Mesothelial cell of epicardium (in vitro differentiated cells): ENCODE measurements around the gene OR2C1. TPM values are rescaled to one million over a fixed set of nuclear protein-coding genes. Genes with fewer than 3 reads are reported as not detected.

Experiments
- DNase-seq, 2 experiments: peaks; one replicate each; pipeline ENCODE4 v3.0.0; 2021; ENCODE audit warnings: low spot score in 2 of 2; ENCODE audit not compliant: unreplicated experiment in 2 of 2
- H3K27ac Mint-ChIP-seq: 2 replicates; pipeline ENCODE4 v1.8.0; 2021; ENCODE audit warnings: mixed read lengths
- H3K27me3 Mint-ChIP-seq: 2 replicates; pipeline ENCODE4 v1.8.0; 2021; ENCODE audit warnings: low read depth, mixed read lengths
- H3K36me3 Mint-ChIP-seq: 2 replicates; pipeline ENCODE4 v1.8.0; 2021; ENCODE audit warnings: mixed read lengths
- H3K4me1 Mint-ChIP-seq: 2 replicates; pipeline ENCODE4 v1.8.0; 2021; ENCODE audit warnings: mixed read lengths
- H3K4me3 Mint-ChIP-seq: 2 replicates; pipeline ENCODE4 v1.8.0; 2021; ENCODE audit warnings: mild to moderate bottlenecking, moderate library complexity, mixed read lengths
- H3K9me3 Mint-ChIP-seq: 2 replicates; pipeline ENCODE4 v1.8.0; 2021; ENCODE audit warnings: mixed read lengths
- CTCF ChIP-seq: fragments of 200-600 bp; sonication (generic); IDR thresholded peaks from one replicate; pipeline ENCODE4 v1.5.0; 2021; ENCODE audit warnings: antibody characterized with exemption; ENCODE audit not compliant: unreplicated experiment
- total RNA-seq: library from RNA; stranded (reverse); gene quantifications from 3 replicates; pipeline ENCODE4 v1.2.1, GENCODE V29; 2021

Gene OR2C1
- total RNA-seq: 0.35 to 0.63 TPM (median 0.47 TPM) in 3 replicates

- no peaks in the 10 kb centered on the region for H3K4me1 Mint-ChIP-seq
- DNase-seq: no peak
- H3K9me3 Mint-ChIP-seq: peaks cover 45% of the 10 kb centered on the region
- no peak for TF ChIP-seq CTCF
- H3K27ac Mint-ChIP-seq: no peak within 1 kb of the TSS
- H3K4me3 Mint-ChIP-seq: no peak within 1 kb of the TSS
- H3K27me3 Mint-ChIP-seq: no peaks in the 10 kb centered on the region
- peaks cover 2% of the 10 kb centered on the region for H3K36me3 Mint-ChIP-seq
These were observed at the start of gene OR2C1 for GRCh38 chr16:3355589-3355988. OR2C1 (plus strand) TSS chr16:3355889; CDS start chr16:3355941, 52 bp downstream.

GRCh38 chr16:3306078-3306477 is 49.6 kb upstream of the OR2C1 start:
- Mint-ChIP-seq H3K27me3 (no peaks in the 10 kb centered on the region), H3K4me1 (peaks cover 11% of the 10 kb centered on the region), H3K36me3 (peaks cover 71% of the 10 kb centered on the region), H3K4me3 (peak overlapping the region; percentile 68), H3K27ac (peak overlapping the region; percentile 64), H3K9me3 (peaks cover 32% of the 10 kb centered on the region)
- TF ChIP-seq CTCF: no peak
- no peak for DNase-seq

GRCh38 chr16:3311496-3311895 is 44.2 kb upstream of the OR2C1 start:
- H3K4me3 Mint-ChIP-seq: no peak overlapping the region
- H3K27me3 Mint-ChIP-seq: no peaks in the 10 kb centered on the region
- no peaks in the 10 kb centered on the region for H3K4me1 Mint-ChIP-seq
- no peak for DNase-seq
- H3K9me3 Mint-ChIP-seq: peaks cover 60% of the 10 kb centered on the region
- H3K36me3 Mint-ChIP-seq: peaks cover 95% of the 10 kb centered on the region
- no peak for TF ChIP-seq CTCF
- H3K27ac Mint-ChIP-seq: no peak overlapping the region

GRCh38 chr16:3317315-3317999 is 38.2 kb upstream of the OR2C1 start:
- DNase-seq: no peak
- TF ChIP-seq CTCF: no peak

GRCh38 chr16:3321816-3322215 is 33.9 kb upstream of the OR2C1 start:
- H3K4me1 Mint-ChIP-seq: no peaks in the 10 kb centered on the region
- H3K27me3 Mint-ChIP-seq: no peaks in the 10 kb centered on the region
- peaks cover 64% of the 10 kb centered on the region for H3K9me3 Mint-ChIP-seq
- no peak overlapping the region for H3K4me3 Mint-ChIP-seq
- no peak overlapping the region for H3K27ac Mint-ChIP-seq
- TF ChIP-seq CTCF: no peak
- no peak for DNase-seq
- H3K36me3 Mint-ChIP-seq: peaks cover 36% of the 10 kb centered on the region

More at GRCh38 chr16:3317315-3317999, 38.2 kb upstream of the OR2C1 start:
- H3K27me3 Mint-ChIP-seq: no peaks in the 10 kb centered on the region
- peaks cover 77% of the 10 kb centered on the region for H3K36me3 Mint-ChIP-seq
- H3K9me3 Mint-ChIP-seq: peaks cover 81% of the 10 kb centered on the region
- H3K4me1 Mint-ChIP-seq: no peaks in the 10 kb centered on the region
- no peak overlapping the region for H3K4me3 Mint-ChIP-seq
- no peak overlapping the region for H3K27ac Mint-ChIP-seq

- Mint-ChIP-seq H3K9me3 (peaks cover 42% of the 10 kb centered on the region), H3K36me3 (peaks cover 4% of the 10 kb centered on the region), H3K4me1 (no peaks in the 10 kb centered on the region), H3K27ac (no peak overlapping the region), H3K27me3 (no peaks in the 10 kb centered on the region), H3K4me3 (no peak overlapping the region)
- no peak for DNase-seq
- no peak for TF ChIP-seq CTCF
These were observed 28.2 kb upstream of the OR2C1 start for GRCh38 chr16:3327514-3327913.
